Right ventricle myocardium inferior (tissue), 1 donor: ENCODE measurements around the gene AXL. TPM values are rescaled to one million over a fixed set of nuclear protein-coding genes. Genes with fewer than 3 reads are reported as not detected.
"Not testable (repeated sequence)": the region's sequence is repeated elsewhere in the genome, so short reads cannot be mapped to it uniquely, and the experiment has no call there.

Source experiments
- ATAC-seq: fragments of 200-7000 bp; cut with Tn5 transposase; one replicate; pipeline ENCODE4 v1.9.1; 2020; ENCODE audit warnings: mild to moderate bottlenecking, moderate library complexity
- DNase-seq: peaks from one replicate; pipeline ENCODE4 v3.0.0; 2021; ENCODE audit errors: missing footprints
- intact Hi-C: fragments of 100-400 bp; cut with DNase I; formaldehyde crosslinking; loops from one replicate; pipeline ENCODE4 v1.11.0; 2022
- total RNA-seq: library from RNA; stranded (reverse); fragmentation: NEBNext Ultra II Directional; extraction: Animal tissue kit (Norgen Biotek cat#: 25700); gene quantifications from one replicate; pipeline ENCODE4 v1.2.1, GENCODE V29; 2021
- donor health status: DM: no; HTN: yes; CAD: no; lungs with severe emphysema.

AXL gene
- total RNA-seq, 1 donor from 2014 or later: 19.8 TPM

- DNase-seq, ATAC-seq, intact Hi-C loops: not testable (repeated sequence)
These were observed 10.3 kb downstream of the AXL start for GRCh38 chr19:41229338-41229737.

GRCh38 chr19:41230067-41230857 lies 11.2 kb downstream of the AXL start:
- DNase-seq (peak; percentile 14), ATAC-seq (no peak)
- intact Hi-C loops: no loop called here

GRCh38 chr19:41232686-41233085 lies 13.7 kb downstream of the AXL start:
- peak; percentile 9 for DNase-seq
- intact Hi-C loops: no loop called here
- no peak for ATAC-seq

GRCh38 chr19:41233748-41234240 lies 14.8 kb downstream of the AXL start:
- ATAC-seq: peak; percentile 77
- peak; percentile 37 for DNase-seq
- intact Hi-C loops: no loop called here

GRCh38 chr19:41234512-41235168 lies 15.6 kb downstream of the AXL start:
- no peak for ATAC-seq
- intact Hi-C loops: no loop called here
- DNase-seq: peak; percentile 35

GRCh38 chr19:41235480-41235879 lies 16.5 kb downstream of the AXL start:
- intact Hi-C loops: no loop called here
- DNase-seq (no peak), ATAC-seq (no peak)

- DNase-seq (peak; percentile 21), ATAC-seq (no peak)
- intact Hi-C loops: no loop called here
These were observed 19.2 kb downstream of the AXL start for GRCh38 chr19:41238244-41238643.

- DNase-seq (peak; percentile 8), ATAC-seq (no peak)
- intact Hi-C loops: no loop called here
These were observed 20.3 kb downstream of the AXL start for GRCh38 chr19:41239363-41239762.

GRCh38 chr19:41239961-41240574 lies 21.0 kb downstream of the AXL start:
- DNase-seq (no peak), ATAC-seq (no peak)
- intact Hi-C loops: no loop called here

- ATAC-seq: no peak
- intact Hi-C loops: no loop called here
- no peak for DNase-seq
These were observed 22.8 kb downstream of the AXL start for GRCh38 chr19:41241859-41242258.

GRCh38 chr19:41244117-41244516 lies 25.1 kb downstream of the AXL start:
- intact Hi-C loops: no loop called here
- no peak for ATAC-seq
- no peak for DNase-seq

GRCh38 chr19:41245843-41246242 lies 26.8 kb downstream of the AXL start:
- no peak for ATAC-seq
- intact Hi-C loops: no loop called here

GRCh38 chr19:41248895-41249294 lies 29.9 kb downstream of the AXL start:
- no peak for DNase-seq
- intact Hi-C loops: no loop called here
- ATAC-seq: no peak

More at GRCh38 chr19:41245843-41246242, 26.8 kb downstream of the AXL start:
- DNase-seq: no peak

- no peak for ATAC-seq
- intact Hi-C loops: no loop called here
- DNase-seq: no peak
These were observed 30.8 kb downstream of the AXL start for GRCh38 chr19:41249707-41250423.

GRCh38 chr19:41253660-41254059 lies 34.6 kb downstream of the AXL start:
- intact Hi-C loops: no loop called here
- ATAC-seq (no peak), DNase-seq (no peak)

GRCh38 chr19:41255171-41255570 lies 36.1 kb downstream of the AXL start:
- DNase-seq (no peak), ATAC-seq (no peak)
- intact Hi-C loops: no loop called here

GRCh38 chr19:41261474-41262190 lies 42.6 kb downstream of the AXL start:
- DNase-seq: no peak
- intact Hi-C loops: loop anchor here (1.0 to 5.0 kb wide), 5 partner anchors 35 to 178 kb away; partner anchors contain the start of genes B9D2 and DMAC2
- no peak for ATAC-seq
